GM18907 (cell line): ENCODE data around the gene CPZ.
"Not testable (repeated sequence)": the region's sequence is repeated elsewhere in the genome, so short reads cannot be mapped to it uniquely, and the experiment has no call there.

Source experiments
- ATAC-seq: cut with Tn5 transposase; IDR thresholded peaks from one replicate; pipeline ENCODE4 v1.9.1; 2021; ENCODE audit warnings: mild to moderate bottlenecking, moderate library complexity; ENCODE audit not compliant: unreplicated experiment

The CPZ gene

GRCh38 chr4:8648816-8649630 lies 56.5 kb downstream of the CPZ start:
- no peak for ATAC-seq

GRCh38 chr4:8649631-8650361 lies 57.2 kb downstream of the CPZ start:
- no peak for ATAC-seq

GRCh38 chr4:8651661-8652180 lies 59.2 kb downstream of the CPZ start:
- no peak for ATAC-seq

GRCh38 chr4:8652181-8653078 lies 59.9 kb downstream of the CPZ start:
- ATAC-seq, result no peak

GRCh38 chr4:8653326-8654000 lies 60.9 kb downstream of the CPZ start:
- no peak for ATAC-seq

GRCh38 chr4:8654139-8654538 lies 61.6 kb downstream of the CPZ start:
- ATAC-seq, result not testable (repeated sequence)

- no peak for ATAC-seq
Observed at GRCh38 chr4:8655411-8656184, 63.0 kb downstream of the CPZ start.

- no peak for ATAC-seq
Observed at GRCh38 chr4:8656185-8656517, 63.6 kb downstream of the CPZ start.

GRCh38 chr4:8656711-8657380 lies 64.3 kb downstream of the CPZ start:
- no peak for ATAC-seq

GRCh38 chr4:8657381-8658088 lies 65.0 kb downstream of the CPZ start:
- ATAC-seq, result no peak

- ATAC-seq, result no peak
Observed at GRCh38 chr4:8662776-8663175, 70.2 kb downstream of the CPZ start.

- no peak for ATAC-seq
Observed at GRCh38 chr4:8664031-8664805, 71.7 kb downstream of the CPZ start.

GRCh38 chr4:8664976-8665375 lies 72.4 kb downstream of the CPZ start:
- ATAC-seq, result no peak

- ATAC-seq, result no peak
Observed at GRCh38 chr4:8665406-8666360, 73.1 kb downstream of the CPZ start.

GRCh38 chr4:8666581-8666980 lies 74.0 kb downstream of the CPZ start:
- ATAC-seq, result no peak
